GM12892 (cell line): Measurements from ENCODE around the gene INO80C.

Experiments
- POLR2A ChIP-seq: IDR thresholded peaks from 2 replicates; pipeline ENCODE4 v1.6.1; 2011; ENCODE audit warnings: low read depth, low read length, control low read depth
- TAF1 ChIP-seq: IDR thresholded peaks from 2 replicates; pipeline ENCODE4 v1.6.1; 2011; ENCODE audit warnings: low read depth, mild to moderate bottlenecking, control low read depth, low read length, borderline replicate concordance

DNA sequence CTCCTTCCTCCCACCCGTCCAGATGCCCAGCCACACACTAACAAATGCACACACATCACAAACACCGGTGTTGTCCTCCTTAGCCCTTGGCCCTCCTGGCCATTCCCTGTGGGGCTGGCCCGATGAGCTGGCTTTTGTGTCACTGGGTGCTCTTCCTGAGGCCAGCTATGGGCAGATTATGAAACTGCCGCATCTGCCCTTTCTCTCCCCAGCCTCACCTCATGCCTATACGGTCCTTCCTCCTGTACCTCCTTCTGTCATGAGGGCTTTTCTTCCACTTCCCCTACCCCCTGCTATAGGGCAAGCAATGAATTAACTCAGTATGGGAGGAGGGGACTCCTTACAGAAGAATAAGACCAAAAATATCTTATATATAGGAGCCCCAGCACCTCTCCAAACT lies 10.3 kb upstream of the INO80C start:
- TF ChIP-seq POLR2A: no peak
- TF ChIP-seq TAF1: no peak
